HEK293 (cell line): ENCODE data around the gene LRRC4C.

ENCODE experiments used
- BCL11A ChIP-seq: fragments of 450-650 bp; formaldehyde crosslinking; IDR thresholded peaks from 2 replicates; pipeline ENCODE4 v1.5.1; 2016; ENCODE audit warnings: low read depth, missing biosample characterization, missing genetic modification characterization
- CTCF ChIP-seq: fragments of 450-650 bp; formaldehyde crosslinking; IDR thresholded peaks from 2 replicates; pipeline ENCODE4 v1.5.1; 2016; ENCODE audit warnings: missing biosample characterization, missing genetic modification characterization
- KLF1 ChIP-seq: fragments of 450-650 bp; formaldehyde crosslinking; IDR thresholded peaks from 2 replicates; pipeline ENCODE4 v1.5.1; 2016; ENCODE audit warnings: missing biosample characterization, missing genetic modification characterization
- KLF7 ChIP-seq: fragments of 450-650 bp; formaldehyde crosslinking; IDR thresholded peaks from 2 replicates; pipeline ENCODE4 v1.5.1; 2016; ENCODE audit warnings: missing biosample characterization, missing genetic modification characterization, borderline replicate concordance
- ZBTB8A ChIP-seq: fragments of 450-650 bp; formaldehyde crosslinking; IDR thresholded peaks from 2 replicates; pipeline ENCODE4 v1.5.1; 2016; ENCODE audit warnings: missing biosample characterization, missing genetic modification characterization
- ZNF146 ChIP-seq: fragments of 450-650 bp; formaldehyde crosslinking; IDR thresholded peaks from 2 replicates; pipeline ENCODE4 v1.5.1; 2016; ENCODE audit warnings: missing biosample characterization, missing genetic modification characterization
- ZNF174 ChIP-seq: fragments of 450-650 bp; formaldehyde crosslinking; IDR thresholded peaks from 2 replicates; pipeline ENCODE4 v1.5.0; 2017; ENCODE audit warnings: missing biosample characterization, mild to moderate bottlenecking, missing genetic modification characterization
- ZNF18 ChIP-seq: fragments of 450-650 bp; formaldehyde crosslinking; IDR thresholded peaks from 2 replicates; pipeline ENCODE4 v1.5.1; 2016; ENCODE audit warnings: missing biosample characterization, missing genetic modification characterization
- ZNF211 ChIP-seq: fragments of 450-650 bp; formaldehyde crosslinking; IDR thresholded peaks from 2 replicates; pipeline ENCODE4 v1.5.1; 2016; ENCODE audit warnings: low read depth, missing biosample characterization, missing genetic modification characterization
- ZNF24 ChIP-seq: fragments of 450-650 bp; formaldehyde crosslinking; IDR thresholded peaks from 2 replicates; pipeline ENCODE4 v1.5.1; 2016; ENCODE audit warnings: missing biosample characterization, missing genetic modification characterization
- ZNF274 ChIP-seq, 2 experiments: fragments of 200-500 bp in 1 of 2; fragments of 450-650 bp in 1 of 2; sonication (Bioruptor generic) in 1 of 2; formaldehyde crosslinking in 1 of 2; IDR thresholded peaks; 2 replicates each; pipeline versions ENCODE4 v1.5.1 to v1.6.1; 2014 to 2016; ENCODE audit warnings: borderline replicate concordance in 1 of 2, inconsistent platforms in 1 of 2, low read length in 1 of 2, missing biosample characterization in 1 of 2, missing genetic modification characterization in 1 of 2
- ZNF660 ChIP-seq: fragments of 450-650 bp; IDR thresholded peaks from 2 replicates; pipeline ENCODE4 v1.5.1; 2018; ENCODE audit warnings: missing biosample characterization, mild to moderate bottlenecking, missing genetic modification characterization

- TF ChIP-seq ZNF274 (IDR thresholded peaks at IDR 0.05; ENCODE audit: low read length) (no peak), ZNF274 (tag by site-specific recombination; IDR thresholded peaks at IDR 0.05; ENCODE audit: borderline replicate concordance) (no peak), ZNF24 (tag by site-specific recombination) (no peak), CTCF (tag by site-specific recombination) (no peak), KLF1 (tag by site-specific recombination) (no peak), KLF7 (tag by site-specific recombination) (no peak), ZNF211 (tag by site-specific recombination) (no peak), BCL11A (tag by site-specific recombination) (no peak), ZNF660 (tag by site-specific recombination) (no peak), ZNF174 (tag by site-specific recombination) (no peak), ZBTB8A (tag by site-specific recombination) (no peak), ZNF146 (tag by site-specific recombination) (no peak), ZNF18 (no peak)
These were observed 1289.4 kb downstream of the LRRC4C start for GRCh38 chr11:40170078-40170477.
